OCI-LY1 (cell line): ENCODE data around the gene LDAH.

Experiments used
- EZH2 ChIP-seq: fragments of 200-600 bp; sonication (generic), shearing (Covaris generic); IDR thresholded peaks from 2 replicates; pipeline ENCODE4 v1.8.0; 2017; ENCODE audit warnings: borderline replicate concordance, mixed run types, mild to moderate bottlenecking, antibody characterized with exemption, low read length, moderate library complexity, mixed read lengths
- TF ChIP-seq, protein P1 (sequence below): fragments of 200-600 bp; sonication (generic), shearing (Covaris generic); IDR thresholded peaks from 2 replicates; pipeline ENCODE4 v1.5.1; 2017; ENCODE audit warnings: mild to moderate bottlenecking, antibody characterized with exemption, low read length, moderate library complexity, mixed read lengths

GRCh38 chr2:20752293-20752692, 70.6 kb downstream of the LDAH start:
- TF ChIP-seq, protein P1, sequence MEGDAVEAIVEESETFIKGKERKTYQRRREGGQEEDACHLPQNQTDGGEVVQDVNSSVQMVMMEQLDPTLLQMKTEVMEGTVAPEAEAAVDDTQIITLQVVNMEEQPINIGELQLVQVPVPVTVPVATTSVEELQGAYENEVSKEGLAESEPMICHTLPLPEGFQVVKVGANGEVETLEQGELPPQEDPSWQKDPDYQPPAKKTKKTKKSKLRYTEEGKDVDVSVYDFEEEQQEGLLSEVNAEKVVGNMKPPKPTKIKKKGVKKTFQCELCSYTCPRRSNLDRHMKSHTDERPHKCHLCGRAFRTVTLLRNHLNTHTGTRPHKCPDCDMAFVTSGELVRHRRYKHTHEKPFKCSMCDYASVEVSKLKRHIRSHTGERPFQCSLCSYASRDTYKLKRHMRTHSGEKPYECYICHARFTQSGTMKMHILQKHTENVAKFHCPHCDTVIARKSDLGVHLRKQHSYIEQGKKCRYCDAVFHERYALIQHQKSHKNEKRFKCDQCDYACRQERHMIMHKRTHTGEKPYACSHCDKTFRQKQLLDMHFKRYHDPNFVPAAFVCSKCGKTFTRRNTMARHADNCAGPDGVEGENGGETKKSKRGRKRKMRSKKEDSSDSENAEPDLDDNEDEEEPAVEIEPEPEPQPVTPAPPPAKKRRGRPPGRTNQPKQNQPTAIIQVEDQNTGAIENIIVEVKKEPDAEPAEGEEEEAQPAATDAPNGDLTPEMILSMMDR: no peak
- no peak for TF ChIP-seq EZH2
